Liver (tissue), 9 donors: ENCODE data around the gene RPS6KA5. TPM values are rescaled to one million over a fixed set of nuclear protein-coding genes. Genes with fewer than 3 reads are reported as not detected.

Experiments used
- DNase-seq: peaks from one replicate; pipeline ENCODE4 v3.0.0-alpha.2; 2017; ENCODE audit warnings: low spot score
- H3K27ac ChIP-seq, 2 donors: one replicate each; pipeline ENCODE4 v1.7.0; 2013; ENCODE audit warnings: inconsistent platforms in 2 of 2, low read length in 2 of 2, control low read depth in 1 of 2, low read depth in 1 of 2, mild to moderate bottlenecking in 1 of 2
- H3K27me3 ChIP-seq, 4 donors: one replicate each; pipeline versions ENCODE4 v1.6.1 to v1.7.0; 2013; ENCODE audit warnings: low read length in 3 of 4, inconsistent platforms in 1 of 4, mild to moderate bottlenecking in 1 of 4, moderate library complexity in 1 of 4; ENCODE audit not compliant: control insufficient read depth in 4 of 4, insufficient read depth in 4 of 4
- H3K36me3 ChIP-seq, 4 donors: one replicate each; pipeline versions ENCODE4 v1.6.1 to v1.7.0; 2013; ENCODE audit warnings: low read length in 3 of 4, mild to moderate bottlenecking in 3 of 4, low read depth in 1 of 4, moderate library complexity in 1 of 4; ENCODE audit not compliant: control insufficient read depth in 4 of 4, insufficient read depth in 3 of 4
- H3K4me1 ChIP-seq, 4 donors: one replicate each; pipeline versions ENCODE4 v1.6.1 to v1.7.0; 2013; ENCODE audit warnings: low read length in 3 of 4, mild to moderate bottlenecking in 3 of 4, moderate library complexity in 1 of 4; ENCODE audit not compliant: control insufficient read depth in 4 of 4, insufficient read depth in 4 of 4
- H3K4me3 ChIP-seq, 3 donors: one replicate each; pipeline versions ENCODE4 v1.6.1 to v1.7.0; 2013; ENCODE audit warnings: low read length in 3 of 3, control low read depth in 1 of 3, low read depth in 1 of 3, mild to moderate bottlenecking in 1 of 3
- H3K9ac ChIP-seq, 2 donors: one replicate each; pipeline ENCODE4 v1.7.0; 2013; ENCODE audit warnings: low read length in 2 of 2, mild to moderate bottlenecking in 2 of 2, moderate library complexity in 2 of 2, control low read depth in 1 of 2, low read depth in 1 of 2
- H3K9me3 ChIP-seq, 4 donors: one replicate each; pipeline versions ENCODE4 v1.6.1 to v1.7.0; 2013; ENCODE audit warnings: low read length in 3 of 4; ENCODE audit not compliant: control insufficient read depth in 4 of 4
- ATF3 ChIP-seq: IDR thresholded peaks from 2 replicates; pipeline ENCODE4 v1.6.1; 2016; ENCODE audit warnings: antibody characterized with exemption
- CTCF ChIP-seq: fragments of 150-350 bp; IDR thresholded peaks from 2 replicates; pipeline ENCODE4 v1.5.1; 2017; ENCODE audit warnings: improper control_type of control experiment, low read depth, low read length; ENCODE audit not compliant: missing input control
- EGR1 ChIP-seq, 2 donors: IDR thresholded peaks; 2 replicates each; pipeline ENCODE4 v1.6.1; 2016 to 2018; ENCODE audit warnings: antibody characterized with exemption in 2 of 2, low read depth in 2 of 2
- FOXA1 ChIP-seq: IDR thresholded peaks from 2 replicates; pipeline ENCODE4 v1.6.1; 2016; ENCODE audit warnings: antibody characterized with exemption
- FOXA2 ChIP-seq: IDR thresholded peaks from 2 replicates; pipeline ENCODE4 v1.6.1; 2016; ENCODE audit warnings: antibody characterized with exemption
- GABPA ChIP-seq, 2 donors: IDR thresholded peaks in 1 of 2; conservative IDR thresholded peaks in 1 of 2; 2 replicates each; pipeline ENCODE4 v1.6.1; 2016; ENCODE audit warnings: antibody characterized with exemption in 2 of 2, mild to moderate bottlenecking in 1 of 2, moderate library complexity in 1 of 2
- HNF4A ChIP-seq, 2 donors: conservative IDR thresholded peaks; 2 replicates each; pipeline ENCODE4 v1.6.1; 2016; ENCODE audit warnings: antibody characterized with exemption in 2 of 2, mild to moderate bottlenecking in 2 of 2
- HNF4G ChIP-seq: IDR thresholded peaks from 2 replicates; pipeline ENCODE4 v1.6.1; 2016; ENCODE audit warnings: antibody characterized with exemption
- JUND ChIP-seq, 2 donors: IDR thresholded peaks; 2 replicates each; pipeline ENCODE4 v1.6.1; 2016; ENCODE audit warnings: antibody characterized with exemption in 2 of 2
- MAX ChIP-seq: IDR thresholded peaks from 2 replicates; pipeline ENCODE4 v1.6.1; 2016; ENCODE audit warnings: antibody characterized with exemption
- NR2F2 ChIP-seq: IDR thresholded peaks from 2 replicates; pipeline ENCODE4 v1.6.1; 2016; ENCODE audit warnings: antibody characterized with exemption
- RAD21 ChIP-seq, 2 donors: IDR thresholded peaks; 2 replicates each; pipeline ENCODE4 v1.6.1; 2016; ENCODE audit warnings: antibody characterized with exemption in 2 of 2, mild to moderate bottlenecking in 2 of 2
- REST ChIP-seq: IDR thresholded peaks from 2 replicates; pipeline ENCODE4 v1.6.1; 2016; ENCODE audit warnings: antibody characterized with exemption, mild to moderate bottlenecking
- RXRA ChIP-seq, 2 donors: IDR thresholded peaks; 2 replicates each; pipeline ENCODE4 v1.6.1; 2017 to 2018; ENCODE audit warnings: antibody characterized with exemption in 2 of 2, mild to moderate bottlenecking in 1 of 2
- SP1 ChIP-seq: IDR thresholded peaks from 2 replicates; pipeline ENCODE4 v1.6.1; 2018; ENCODE audit warnings: antibody characterized with exemption, mild to moderate bottlenecking
- TAF1 ChIP-seq: conservative IDR thresholded peaks from 2 replicates; pipeline ENCODE4 v1.6.1; 2016; ENCODE audit warnings: antibody characterized with exemption, mild to moderate bottlenecking
- YY1 ChIP-seq: IDR thresholded peaks from 2 replicates; pipeline ENCODE4 v1.6.1; 2016; ENCODE audit warnings: antibody characterized with exemption, mild to moderate bottlenecking
- ZBTB33 ChIP-seq: IDR thresholded peaks from 2 replicates; pipeline ENCODE4 v1.6.1; 2016; ENCODE audit warnings: antibody characterized with exemption
- WGBS: extraction: QIAGEN DNeasy Blood & Tissue Kit; methylation state at CpG from one replicate; pipeline ENCODE4 v1.1.7; 2013; 5-methylcytosine and 5-hydroxymethylcytosine counted together
- polyA plus RNA-seq, 2 donors: library from polyadenylated mRNA; stranded (reverse) in 1 of 2; unstranded in 1 of 2; fragments of 200-250 nt in 1 of 2; fragments of >200 nt in 1 of 2; fragmentation: Nextera tagmentation in 1 of 2; extraction: Ambion mirVana in 1 of 2; gene quantifications; one replicate each; pipeline versions ENCODE4 v1.2.1 to v1.2.3, GENCODE V29; 2013 to 2015
- total RNA-seq, 2 donors: library from RNA; depleted of rRNA; stranded (reverse); fragments of >200 nt; gene quantifications; one replicate each; pipeline ENCODE4 v1.2.3, GENCODE V29; 2014
- donor health status: healthy.
- donor health status: healthy.
- donor health status: healthy.
- donor health status: healthy.
- donor health status: healthy.

RPS6KA5 gene
- total and polyA plus RNA-seq, 4 donors = 0.52 to 2.3 (median 1.3) TPM

GRCh38 chr14:90911121-90911520 lies 149.3 kb downstream of the RPS6KA5 start:
- no peaks in the 10 kb centered on the region for H3K27me3 ChIP-seq
- no peak overlapping the region for H3K4me3 ChIP-seq
- WGBS = 53% methylated on average over 1 of the region's 1 CpG
- TF ChIP-seq YY1 = no peak
- no peak for TF ChIP-seq ATF3
- TF ChIP-seq SP1 = no peak
- TF ChIP-seq RXRA (IDR thresholded peaks at IDR 0.05) = no peak
- TF ChIP-seq FOXA2 = no peak
- TF ChIP-seq REST = no peak
- no peak for TF ChIP-seq ZBTB33
- no peak for TF ChIP-seq GABPA (IDR thresholded peaks at IDR 0.05 in 1 of 2, conservative IDR thresholded peaks at IDR 0.05 in 1 of 2)
- no peak for TF ChIP-seq NR2F2
- no peak for TF ChIP-seq RAD21 (IDR thresholded peaks at IDR 0.05)
- TF ChIP-seq CTCF = no peak
- no peak for TF ChIP-seq HNF4A (conservative IDR thresholded peaks at IDR 0.05)
- TF ChIP-seq TAF1 = no peak
- TF ChIP-seq MAX = no peak
- TF ChIP-seq FOXA1 = no peak
- TF ChIP-seq HNF4G = no peak
- TF ChIP-seq JUND (IDR thresholded peaks at IDR 0.05) = no peak
- no peak for TF ChIP-seq EGR1 (IDR thresholded peaks at IDR 0.05; ENCODE audit: low read depth in 2 of 2)
- no peak overlapping the region for H3K9ac ChIP-seq
- H3K4me1 ChIP-seq = no peaks in the 10 kb centered on the region
- no peak for DNase-seq
- no peak overlapping the region for H3K27ac ChIP-seq
- no peaks in the 10 kb centered on the region for H3K9me3 ChIP-seq
- no peaks in the 10 kb centered on the region for H3K36me3 ChIP-seq
